Glutamatergic neuron (in vitro differentiated cells): Measurements from ENCODE around the gene NSUN6. TPM values are rescaled to one million over a fixed set of nuclear protein-coding genes. Genes with fewer than 3 reads are reported as not detected.

ENCODE experiments used
- DNase-seq: peaks from one replicate; pipeline ENCODE4 v3.0.0; 2022
- H3K27ac Mint-ChIP-seq: one replicate; pipeline ENCODE4 v1.8.0; 2020; ENCODE audit warnings: mild to moderate bottlenecking, mixed read lengths, inconsistent platforms; ENCODE audit not compliant: unreplicated experiment
- H3K27me3 Mint-ChIP-seq: one replicate; pipeline ENCODE4 v1.8.0; 2020; ENCODE audit warnings: mild to moderate bottlenecking, moderate library complexity, mixed read lengths, inconsistent platforms; ENCODE audit not compliant: unreplicated experiment
- H3K36me3 Mint-ChIP-seq: one replicate; pipeline ENCODE4 v1.8.0; 2020; ENCODE audit warnings: mild to moderate bottlenecking, mixed read lengths, inconsistent platforms; ENCODE audit not compliant: unreplicated experiment
- H3K4me1 Mint-ChIP-seq: one replicate; pipeline ENCODE4 v1.8.0; 2020; ENCODE audit warnings: mild to moderate bottlenecking, low read depth, mixed read lengths, inconsistent platforms; ENCODE audit not compliant: unreplicated experiment
- H3K4me3 Mint-ChIP-seq: one replicate; pipeline ENCODE4 v1.8.0; 2020; ENCODE audit warnings: mild to moderate bottlenecking, mixed read lengths, inconsistent platforms; ENCODE audit not compliant: unreplicated experiment
- H3K9me3 Mint-ChIP-seq: one replicate; pipeline ENCODE4 v1.8.0; 2020; ENCODE audit warnings: mild to moderate bottlenecking, moderate library complexity, mixed read lengths, inconsistent platforms; ENCODE audit not compliant: unreplicated experiment
- CTCF ChIP-seq: fragments of 200-600 bp; sonication (generic); IDR thresholded peaks from one replicate; pipeline ENCODE4 v1.5.0; 2021; ENCODE audit not compliant: partially characterized antibody, unreplicated experiment
- total RNA-seq: library from RNA; stranded (reverse); fragmentation: NEBNext Ultra II Directional; extraction: Animal tissue kit (Norgen Biotek cat#: 25700); gene quantifications from one replicate; pipeline ENCODE4 v1.2.1, GENCODE V29; 2021; ENCODE audit not compliant: unreplicated experiment

Gene NSUN6
- total RNA-seq, 1 donor from 2014 or later = 20.7 TPM

DNA sequence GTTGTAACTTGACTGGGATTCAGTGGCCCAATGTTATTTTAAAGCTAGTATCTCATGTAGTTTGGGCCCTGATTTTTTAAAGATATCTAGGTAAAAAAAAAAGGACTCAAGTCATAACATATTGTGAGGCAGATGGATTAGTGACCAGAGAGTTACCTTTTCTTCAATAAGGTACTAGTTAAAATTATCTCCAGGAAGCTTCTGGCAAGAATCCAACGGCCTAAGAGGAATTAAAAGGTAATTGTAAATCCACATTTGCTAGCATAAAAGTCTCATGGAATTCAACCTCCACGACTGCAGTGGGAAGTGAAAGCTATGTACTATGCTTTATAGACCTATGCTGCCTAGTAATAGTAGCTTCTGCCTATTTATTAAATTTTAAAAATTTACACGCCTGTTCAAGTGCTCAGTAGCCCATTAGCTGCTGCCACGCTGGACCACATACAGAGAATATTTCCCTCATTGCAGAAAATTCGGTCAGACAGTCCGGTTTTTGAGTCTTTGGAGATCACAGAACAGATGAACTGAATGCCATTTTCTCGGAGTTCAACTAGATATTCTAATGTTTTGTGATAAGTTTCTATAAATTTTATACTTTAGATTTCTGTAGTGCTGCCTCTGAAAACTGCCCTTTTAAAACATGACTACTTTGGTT is 118.4 kb downstream of the NSUN6 start:
- peaks cover 1% of the 10 kb centered on the region for H3K27me3 Mint-ChIP-seq
- no peaks in the 10 kb centered on the region for H3K4me1 Mint-ChIP-seq
- TF ChIP-seq CTCF = no peak
- H3K36me3 Mint-ChIP-seq = peaks cover 14% of the 10 kb centered on the region
- H3K27ac Mint-ChIP-seq = no peak overlapping the region
- DNase-seq = no peak
- H3K4me3 Mint-ChIP-seq = no peak overlapping the region
- H3K9me3 Mint-ChIP-seq = peaks cover 2% of the 10 kb centered on the region

- Mint-ChIP-seq H3K27ac (no peak overlapping the region), H3K4me1 (peaks cover 2% of the 10 kb centered on the region), H3K9me3 (peaks cover 2% of the 10 kb centered on the region), H3K4me3 (no peak overlapping the region), H3K36me3 (peaks cover 14% of the 10 kb centered on the region), H3K27me3 (peaks cover 1% of the 10 kb centered on the region)
- DNase-seq = no peak
- no peak for TF ChIP-seq CTCF
Observed at GRCh38 chr10:18528292-18528691, 123.1 kb downstream of the NSUN6 start.

DNA sequence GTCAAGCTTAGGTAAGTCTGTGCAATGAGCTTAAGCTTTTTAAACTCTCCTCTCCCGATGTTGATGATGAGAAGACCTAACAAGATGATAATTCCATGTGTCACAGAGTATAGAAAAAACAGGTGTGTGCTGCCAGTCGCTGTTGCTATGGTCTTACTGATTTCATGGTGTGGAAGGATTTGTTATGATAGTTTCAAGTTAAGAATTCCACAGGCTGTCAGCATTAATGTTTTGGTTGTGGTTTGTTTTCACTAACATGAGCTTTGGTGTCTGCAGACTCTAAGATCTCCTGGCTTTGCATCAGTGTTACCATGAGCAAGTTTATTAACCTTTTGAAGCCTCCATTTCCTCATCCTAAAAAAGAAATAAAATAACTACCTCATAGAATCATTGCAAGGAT is 123.7 kb downstream of the NSUN6 start:
- Mint-ChIP-seq H3K36me3 (peaks cover 14% of the 10 kb centered on the region), H3K27ac (no peak overlapping the region), H3K4me1 (peaks cover 2% of the 10 kb centered on the region), H3K9me3 (peaks cover 2% of the 10 kb centered on the region), H3K4me3 (no peak overlapping the region), H3K27me3 (peaks cover 1% of the 10 kb centered on the region)
- DNase-seq = no peak
- TF ChIP-seq CTCF = no peak

- Mint-ChIP-seq H3K36me3 (no peaks in the 10 kb centered on the region), H3K9me3 (no peaks in the 10 kb centered on the region)
Observed at GRCh38 chr10:18523858-18524257, 127.5 kb downstream of the NSUN6 start.

More at GRCh38 chr10:18523858-18524257, 127.5 kb downstream of the NSUN6 start:
- DNase-seq = no peak
- TF ChIP-seq CTCF = no peak
- H3K4me1 Mint-ChIP-seq = peaks cover 2% of the 10 kb centered on the region
- H3K27ac Mint-ChIP-seq = no peak overlapping the region
- peaks cover 2% of the 10 kb centered on the region for H3K27me3 Mint-ChIP-seq
- H3K4me3 Mint-ChIP-seq = no peak overlapping the region
